Loucy (cell line): ENCODE data around the gene NME1.

Experiments
- H2AFZ ChIP-seq: fragments of 200-600 bp; sonication (generic); 2 replicates; pipeline ENCODE4 v1.6.0; 2016; ENCODE audit warnings: antibody characterized with exemption, mild to moderate bottlenecking, low read length, moderate library complexity
- H3F3A ChIP-seq: fragments of 200-600 bp; 2 replicates; pipeline ENCODE4 v1.6.0; 2016; ENCODE audit warnings: antibody characterized with exemption, low read depth, mild to moderate bottlenecking
- H3K27me3 ChIP-seq: fragments of 200-600 bp; sonication (generic); 2 replicates; pipeline ENCODE4 v1.6.1; 2014; ENCODE audit warnings: low read length, mild to moderate bottlenecking; ENCODE audit not compliant: insufficient read depth, poor library complexity, severe bottlenecking
- H3K36me3 ChIP-seq: fragments of 200-600 bp; sonication (generic); 2 replicates; pipeline ENCODE4 v1.6.1; 2016; ENCODE audit warnings: low read length; ENCODE audit not compliant: insufficient read depth
- H3K4me1 ChIP-seq: fragments of 200-600 bp; sonication (generic); 2 replicates; pipeline ENCODE4 v1.5.1; 2014; ENCODE audit warnings: low read length, mild to moderate bottlenecking; ENCODE audit not compliant: insufficient read depth, poor library complexity, severe bottlenecking
- H3K4me2 ChIP-seq: fragments of 200-600 bp; sonication (generic); 2 replicates; pipeline ENCODE4 v1.6.0; 2014; ENCODE audit warnings: antibody characterized with exemption, low read length, low read depth, mild to moderate bottlenecking; ENCODE audit not compliant: poor library complexity, severe bottlenecking
- H3K4me3 ChIP-seq: fragments of 200-600 bp; sonication (generic); 2 replicates; pipeline ENCODE4 v1.5.1; 2014; ENCODE audit warnings: low read length, mild to moderate bottlenecking, mixed read lengths; ENCODE audit not compliant: poor library complexity, severe bottlenecking
- H3K79me2 ChIP-seq: fragments of 200-600 bp; sonication (generic); 2 replicates; pipeline ENCODE4 v1.6.1; 2014; ENCODE audit warnings: low read length; ENCODE audit not compliant: insufficient read depth
- H3K9ac ChIP-seq: fragments of 200-600 bp; sonication (generic); 2 replicates; pipeline ENCODE4 v1.6.0; 2014; ENCODE audit warnings: mild to moderate bottlenecking, low read depth, low read length, moderate library complexity; ENCODE audit not compliant: poor library complexity, severe bottlenecking
- H3K9me2 ChIP-seq: fragments of 200-600 bp; sonication (generic); replicated peaks from 2 replicates; pipeline ENCODE4 v1.6.1; 2016; ENCODE audit warnings: low read depth, low read length, mixed read lengths
- H3K9me3 ChIP-seq: fragments of 200-600 bp; sonication (generic); 2 replicates; pipeline ENCODE4 v1.6.1; 2014; ENCODE audit warnings: mild to moderate bottlenecking, antibody characterized with exemption, low read length, low read depth; ENCODE audit not compliant: insufficient read depth
- H4K20me1 ChIP-seq: fragments of 200-600 bp; sonication (generic); 2 replicates; pipeline ENCODE4 v1.6.0; 2014; ENCODE audit warnings: antibody characterized with exemption, low read length, mild to moderate bottlenecking; ENCODE audit not compliant: insufficient read depth, poor library complexity, severe bottlenecking
- EZH2phosphoT487 ChIP-seq: fragments of 200-600 bp; IDR thresholded peaks from 2 replicates; pipeline ENCODE4 v1.6.1; 2018; ENCODE audit warnings: antibody characterized with exemption, mild to moderate bottlenecking, moderate library complexity, borderline replicate concordance
- TF ChIP-seq, protein P1 (sequence below): fragments of 200-600 bp; sonication (generic); conservative IDR thresholded peaks from 2 replicates; pipeline ENCODE4 v1.5.1; 2014; ENCODE audit warnings: mild to moderate bottlenecking, antibody characterized with exemption, low read length

The NME1 gene

DNA sequence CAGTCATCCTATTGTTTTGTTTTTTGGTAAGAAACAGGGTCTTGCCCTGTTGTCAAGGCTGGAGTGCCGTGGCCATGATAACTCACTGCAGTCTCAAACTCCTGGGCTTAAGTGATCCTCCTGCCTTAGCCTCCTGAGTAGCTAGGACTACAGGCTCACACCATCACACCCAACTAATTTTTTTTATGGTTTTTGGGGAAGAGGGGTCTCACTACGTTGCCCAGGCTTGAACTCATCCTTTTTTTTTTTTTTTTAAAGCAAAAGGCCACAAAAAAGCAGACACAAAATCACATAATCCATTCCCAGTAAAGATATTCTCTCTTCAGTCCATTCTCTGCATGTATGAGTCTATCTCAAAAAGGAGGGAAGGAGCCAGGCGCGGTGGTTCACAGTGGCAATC lies 38.2 kb upstream of the NME1 start:
- peak overlapping the region; percentile 98 for H3K4me3 ChIP-seq
- no peaks in the 10 kb centered on the region for H3K9me3 ChIP-seq
- H2AFZ ChIP-seq: no peak overlapping the region
- TF ChIP-seq, protein P1, sequence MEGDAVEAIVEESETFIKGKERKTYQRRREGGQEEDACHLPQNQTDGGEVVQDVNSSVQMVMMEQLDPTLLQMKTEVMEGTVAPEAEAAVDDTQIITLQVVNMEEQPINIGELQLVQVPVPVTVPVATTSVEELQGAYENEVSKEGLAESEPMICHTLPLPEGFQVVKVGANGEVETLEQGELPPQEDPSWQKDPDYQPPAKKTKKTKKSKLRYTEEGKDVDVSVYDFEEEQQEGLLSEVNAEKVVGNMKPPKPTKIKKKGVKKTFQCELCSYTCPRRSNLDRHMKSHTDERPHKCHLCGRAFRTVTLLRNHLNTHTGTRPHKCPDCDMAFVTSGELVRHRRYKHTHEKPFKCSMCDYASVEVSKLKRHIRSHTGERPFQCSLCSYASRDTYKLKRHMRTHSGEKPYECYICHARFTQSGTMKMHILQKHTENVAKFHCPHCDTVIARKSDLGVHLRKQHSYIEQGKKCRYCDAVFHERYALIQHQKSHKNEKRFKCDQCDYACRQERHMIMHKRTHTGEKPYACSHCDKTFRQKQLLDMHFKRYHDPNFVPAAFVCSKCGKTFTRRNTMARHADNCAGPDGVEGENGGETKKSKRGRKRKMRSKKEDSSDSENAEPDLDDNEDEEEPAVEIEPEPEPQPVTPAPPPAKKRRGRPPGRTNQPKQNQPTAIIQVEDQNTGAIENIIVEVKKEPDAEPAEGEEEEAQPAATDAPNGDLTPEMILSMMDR: no peak
- TF ChIP-seq EZH2phosphoT487: no peak
- no peak overlapping the region for H3K9ac ChIP-seq
- peak overlapping the region; percentile 98 for H3K4me2 ChIP-seq
- peaks cover 76% of the 10 kb centered on the region for H4K20me1 ChIP-seq
- no peaks in the 10 kb centered on the region for H3K9me2 ChIP-seq
- no peaks in the 10 kb centered on the region for H3K36me3 ChIP-seq
- H3K79me2 ChIP-seq: peaks cover 100% of the 10 kb centered on the region
- H3K4me1 ChIP-seq: peaks cover 38% of the 10 kb centered on the region
- H3F3A ChIP-seq: no peaks in the 10 kb centered on the region
- no peaks in the 10 kb centered on the region for H3K27me3 ChIP-seq

DNA sequence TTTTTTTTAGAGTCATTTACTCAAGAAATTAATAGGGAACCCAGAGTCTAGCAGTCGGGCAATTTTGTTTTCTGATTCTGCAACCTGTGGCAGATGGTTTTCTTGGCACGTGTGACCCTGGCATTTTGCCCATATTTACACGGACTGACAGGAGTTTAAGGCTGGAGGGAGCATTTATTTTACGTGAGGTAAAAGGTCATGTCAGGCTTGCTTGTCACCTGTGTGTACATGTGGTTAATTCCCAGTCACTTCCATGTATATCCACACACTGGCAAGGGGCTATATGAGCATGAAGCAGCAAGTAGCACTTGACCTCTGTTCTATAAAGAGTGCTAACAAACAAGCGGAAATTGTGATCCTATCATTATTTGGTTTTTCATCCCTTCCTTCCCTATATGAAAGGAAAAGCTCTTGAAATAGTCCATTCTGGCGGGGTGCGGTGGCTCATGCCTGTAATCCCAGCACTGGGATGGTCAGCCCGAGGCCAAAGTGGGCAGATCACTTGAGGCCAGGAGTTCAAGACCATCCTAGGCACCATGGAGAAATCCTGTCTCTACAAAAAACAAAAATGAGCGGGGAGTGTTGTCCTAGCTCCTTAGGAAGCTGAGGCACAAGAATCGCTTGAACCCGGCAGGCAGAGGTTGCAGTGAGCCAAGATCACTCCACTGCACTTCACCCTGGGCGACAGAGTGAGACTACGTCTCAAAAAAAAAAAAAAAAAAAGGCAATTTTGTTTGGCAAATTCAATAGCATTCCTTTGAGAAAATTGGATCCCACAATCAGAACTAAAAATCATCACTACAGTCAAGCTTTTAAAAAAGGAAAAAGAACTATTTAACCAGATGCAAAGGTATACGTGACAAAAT lies 34.8 kb upstream of the NME1 start:
- no peaks in the 10 kb centered on the region for H3K9me3 ChIP-seq
- no peaks in the 10 kb centered on the region for H3K36me3 ChIP-seq
- H3K4me1 ChIP-seq: peaks cover 40% of the 10 kb centered on the region
- H3K79me2 ChIP-seq: peaks cover 70% of the 10 kb centered on the region
- TF ChIP-seq EZH2phosphoT487: no peak
- TF ChIP-seq, protein P1: no peak
- peak overlapping the region; percentile 98 for H3K4me2 ChIP-seq
- H4K20me1 ChIP-seq: peaks cover 52% of the 10 kb centered on the region
- H3K9ac ChIP-seq: peak overlapping the region; percentile 87
- no peaks in the 10 kb centered on the region for H3K27me3 ChIP-seq
- H3K4me3 ChIP-seq: peak overlapping the region; percentile 98
- H2AFZ ChIP-seq: no peak overlapping the region
- no peaks in the 10 kb centered on the region for H3K9me2 ChIP-seq
- no peaks in the 10 kb centered on the region; the same call in 1 of the 2 replicates for H3F3A ChIP-seq

DNA sequence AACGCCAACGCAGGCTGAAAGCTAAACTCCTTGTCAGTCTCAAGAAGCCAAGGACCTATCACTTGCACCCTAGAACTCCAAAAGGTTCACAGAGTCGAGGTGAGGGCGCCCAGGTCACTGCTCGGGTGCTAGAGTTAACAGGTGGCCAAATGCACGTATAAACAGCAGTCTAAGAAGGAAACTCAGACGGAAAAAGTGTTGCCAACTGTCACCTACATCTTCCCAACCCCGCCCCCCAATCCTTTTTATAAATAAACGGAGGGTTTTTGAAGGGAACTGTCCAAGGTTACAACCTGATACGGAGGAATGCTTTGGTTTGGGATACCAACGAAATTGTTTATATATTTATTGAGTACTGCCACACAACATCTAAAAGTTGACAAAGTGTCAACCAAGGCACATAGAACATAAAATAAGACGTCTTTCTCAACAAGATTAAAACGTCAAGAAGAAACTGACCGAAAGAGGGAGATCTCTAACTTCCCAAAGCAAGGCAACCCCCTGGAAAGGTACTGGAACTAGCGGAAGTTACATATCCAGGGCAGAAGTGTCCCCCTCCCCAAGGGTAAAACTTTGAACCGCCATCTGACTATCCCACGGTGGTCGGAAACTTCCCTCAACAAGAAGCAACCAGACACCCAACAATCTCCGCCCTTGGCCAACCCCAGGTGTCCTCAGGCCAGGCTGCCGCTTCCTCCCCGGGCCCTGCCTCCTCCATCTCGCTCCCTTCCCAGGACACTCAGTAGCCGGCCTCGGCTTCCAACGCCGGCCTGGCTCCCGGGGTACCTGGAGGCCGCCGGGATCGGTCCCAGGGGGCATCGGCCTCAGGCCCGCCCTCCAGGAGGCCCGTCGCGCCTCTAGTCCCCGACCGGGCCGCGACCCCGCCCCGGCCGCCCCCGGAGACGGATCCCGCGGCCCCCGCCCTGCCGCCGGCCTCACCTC lies 33.7 kb upstream of the NME1 start:
- peak overlapping the region; percentile 87 for H3K9ac ChIP-seq
- H3K36me3 ChIP-seq: no peaks in the 10 kb centered on the region
- peak overlapping the region; percentile 98 for H3K4me2 ChIP-seq
- H3K9me3 ChIP-seq: no peaks in the 10 kb centered on the region
- peaks cover 59% of the 10 kb centered on the region for H3K79me2 ChIP-seq
- TF ChIP-seq, protein P1: peak; percentile 33; the same call in 1 of the 2 replicates
- no peak for TF ChIP-seq EZH2phosphoT487
- no peaks in the 10 kb centered on the region for H3K27me3 ChIP-seq
- H3K4me3 ChIP-seq: peak overlapping the region; percentile 98
- H3K9me2 ChIP-seq: no peaks in the 10 kb centered on the region
- peaks cover 44% of the 10 kb centered on the region for H4K20me1 ChIP-seq
- no peaks in the 10 kb centered on the region; the same call in 1 of the 2 replicates for H3F3A ChIP-seq
- peaks cover 40% of the 10 kb centered on the region for H3K4me1 ChIP-seq
- H2AFZ ChIP-seq: peak overlapping the region; percentile 89; the same call in 1 of the 2 replicates
